ENCODE measurements around the gene NXPE3. TPM values are rescaled to one million over a fixed set of nuclear protein-coding genes. Genes with fewer than 3 reads are reported as not detected.

NXPE3 gene
- total and polyA plus RNA-seq, 2 of the 8 experiments (the other 6 are each of a cell fraction or from before 2014, with no cell fraction given) = 10.9 to 22.7 TPM

- TF ChIP-seq EP300 (IDR thresholded peaks at IDR 0.05; ENCODE audit: borderline replicate concordance in 1 of 2, low read depth in 2 of 2, low read length in 2 of 2) (peak in 1 of 2 experiments; percentile 72; a peak in 1 of 3 replicates), CEBPB (IDR thresholded peaks at IDR 0.05; ENCODE audit: low read depth, low read length) (peak; percentile 80), RAD21 (IDR thresholded peaks at IDR 0.05 in 1 of 2, conservative IDR thresholded peaks at IDR 0.05 in 1 of 2; ENCODE audit: low read depth in 2 of 2, low read length in 2 of 2) (peak in 1 of 2 experiments; percentile 27; a peak in 2 of 4 replicates), EGR1 (IDR thresholded peaks at IDR 0.05; ENCODE audit: borderline replicate concordance, low read depth, low read length) (no peak), RNF2 (IDR thresholded peaks at IDR 0.05; ENCODE audit: borderline replicate concordance, low read depth, low read length, missing control alignments, poor library complexity, severe bottlenecking) (no peak), CBX5 (IDR thresholded peaks at IDR 0.05; ENCODE audit: low read depth, low read length) (no peak), E2F6 (IDR thresholded peaks at IDR 0.05) (peak; percentile 15; the same call in 1 of the 2 replicates)
These were observed 70.0 kb downstream of the NXPE3 start, which contains the start of gene NFKBIZ (continued) for GRCh38 chr3:101848754-101849713.
